GM18861 (cell line): ENCODE measurements around the gene SPOCK2.
"Not testable (repeated sequence)": the region's sequence is repeated elsewhere in the genome, so short reads cannot be mapped to it uniquely, and the experiment has no call there.

Experiments
- ATAC-seq: cut with Tn5 transposase; IDR thresholded peaks from one replicate; pipeline ENCODE4 v1.9.1; 2021; ENCODE audit not compliant: unreplicated experiment

The SPOCK2 gene, protein sequence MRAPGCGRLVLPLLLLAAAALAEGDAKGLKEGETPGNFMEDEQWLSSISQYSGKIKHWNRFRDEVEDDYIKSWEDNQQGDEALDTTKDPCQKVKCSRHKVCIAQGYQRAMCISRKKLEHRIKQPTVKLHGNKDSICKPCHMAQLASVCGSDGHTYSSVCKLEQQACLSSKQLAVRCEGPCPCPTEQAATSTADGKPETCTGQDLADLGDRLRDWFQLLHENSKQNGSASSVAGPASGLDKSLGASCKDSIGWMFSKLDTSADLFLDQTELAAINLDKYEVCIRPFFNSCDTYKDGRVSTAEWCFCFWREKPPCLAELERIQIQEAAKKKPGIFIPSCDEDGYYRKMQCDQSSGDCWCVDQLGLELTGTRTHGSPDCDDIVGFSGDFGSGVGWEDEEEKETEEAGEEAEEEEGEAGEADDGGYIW

DNA sequence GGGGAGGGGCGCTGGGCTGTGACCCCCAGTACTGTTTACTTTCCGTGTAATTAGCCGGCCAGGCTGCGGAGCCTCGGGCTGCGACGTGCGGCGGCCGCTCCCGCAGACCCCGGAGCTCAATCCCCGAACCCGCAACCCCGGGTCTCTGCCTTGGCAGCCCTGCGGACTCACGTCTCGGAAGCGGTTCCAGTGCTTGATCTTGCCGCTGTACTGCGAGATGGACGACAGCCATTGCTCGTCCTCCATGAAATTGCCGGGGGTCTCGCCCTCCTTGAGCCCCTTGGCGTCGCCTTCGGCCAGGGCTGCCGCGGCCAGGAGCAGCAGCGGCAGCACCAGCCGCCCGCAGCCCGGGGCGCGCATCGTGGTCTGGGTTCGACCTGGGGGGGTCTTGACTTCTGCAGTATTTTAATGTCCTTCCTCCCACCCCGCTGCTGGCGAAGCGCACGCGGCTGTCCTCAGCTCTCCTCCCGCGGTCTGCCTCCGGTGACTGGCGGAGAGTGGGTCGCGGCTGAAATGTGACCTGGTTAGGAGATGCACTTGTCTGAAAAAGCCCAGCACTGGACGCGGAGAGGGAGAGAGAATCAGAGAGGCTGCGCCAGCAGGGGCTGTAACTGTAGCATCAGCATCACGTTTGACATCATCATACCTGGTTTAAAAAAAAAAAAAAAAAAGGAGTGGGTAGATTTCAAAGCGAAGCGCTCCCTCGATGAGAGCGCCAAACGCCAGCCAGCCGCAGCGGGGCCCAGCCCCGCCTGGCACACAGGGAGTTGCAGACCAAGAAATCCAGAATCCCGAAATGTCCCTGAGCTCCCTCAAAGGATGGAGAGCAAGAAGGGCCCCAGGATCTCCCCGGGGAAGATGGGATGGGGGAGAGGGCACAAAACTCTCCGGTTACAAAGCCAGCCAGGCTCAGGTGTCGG, at the start of gene SPOCK2:
SPOCK2 (minus strand) TSS at position 583 of the 920 bp plus-strand sequence; CDS start at position 360, 223 bp downstream.
- ATAC-seq, result no peak

GRCh38 chr10:72137583-72137982, 49.2 kb upstream of the SPOCK2 start:
- no peak for ATAC-seq

DNA sequence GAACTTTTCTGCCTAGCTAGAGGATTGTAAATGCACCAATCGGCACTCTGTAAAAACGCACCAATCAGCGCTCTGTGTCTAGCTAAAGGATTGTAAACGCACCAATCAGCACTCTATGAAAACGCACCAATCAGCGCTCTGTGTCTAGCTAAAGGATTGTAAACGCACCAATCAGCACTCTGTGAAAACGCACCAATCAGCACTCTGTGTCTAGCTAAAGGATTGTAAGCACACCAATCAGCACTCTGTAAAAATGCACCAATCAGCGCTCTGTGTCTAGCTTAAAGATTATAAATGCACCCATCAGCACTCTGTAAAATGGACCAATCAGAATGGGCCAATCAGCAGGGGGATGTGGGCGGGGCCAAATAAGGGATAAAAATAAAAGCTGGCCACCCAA, 47.9 kb upstream of the SPOCK2 start:
- not testable (repeated sequence) for ATAC-seq

GRCh38 chr10:72134785-72135767, 46.7 kb upstream of the SPOCK2 start:
- ATAC-seq, result no peak

DNA sequence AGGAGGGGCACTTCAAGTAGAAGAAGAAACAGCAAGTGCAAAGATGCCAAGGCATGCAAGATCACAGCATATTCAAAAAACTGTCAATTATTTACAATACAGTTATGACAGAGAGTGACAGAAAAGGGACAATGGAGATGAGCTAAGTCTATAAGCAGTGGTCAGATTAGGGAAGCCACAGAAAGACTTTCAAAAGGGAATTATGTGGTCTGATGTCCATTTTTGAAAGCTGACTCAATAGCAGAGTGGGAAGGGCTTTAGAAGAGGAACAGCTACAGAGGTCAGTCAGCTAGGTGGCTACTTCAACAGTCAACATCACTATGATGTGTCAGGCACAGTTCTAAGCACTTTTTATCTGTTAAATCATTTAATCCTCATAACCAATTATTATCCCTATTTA, 45.2 kb upstream of the SPOCK2 start:
- ATAC-seq, result peak; percentile 93

DNA sequence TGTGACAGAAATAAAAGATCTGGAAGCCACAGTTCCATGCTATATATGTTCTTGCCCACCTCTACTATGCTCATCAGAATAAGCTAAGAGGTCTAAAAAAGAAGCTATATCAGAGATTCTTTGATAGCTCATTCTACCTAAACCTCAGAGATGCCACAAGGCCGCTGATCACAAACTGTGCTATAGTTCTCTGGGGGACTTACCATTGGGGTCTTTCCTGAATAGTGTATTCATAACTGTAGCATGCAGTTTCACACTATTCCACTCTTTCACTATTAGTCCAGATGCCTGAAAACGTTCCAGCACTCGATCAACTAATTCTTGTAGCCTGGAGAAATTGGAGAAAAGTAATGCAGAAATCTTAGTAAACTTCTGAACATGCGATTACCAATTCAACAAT, 44.5 kb upstream of the SPOCK2 start:
- ATAC-seq, result peak; percentile 3

DNA sequence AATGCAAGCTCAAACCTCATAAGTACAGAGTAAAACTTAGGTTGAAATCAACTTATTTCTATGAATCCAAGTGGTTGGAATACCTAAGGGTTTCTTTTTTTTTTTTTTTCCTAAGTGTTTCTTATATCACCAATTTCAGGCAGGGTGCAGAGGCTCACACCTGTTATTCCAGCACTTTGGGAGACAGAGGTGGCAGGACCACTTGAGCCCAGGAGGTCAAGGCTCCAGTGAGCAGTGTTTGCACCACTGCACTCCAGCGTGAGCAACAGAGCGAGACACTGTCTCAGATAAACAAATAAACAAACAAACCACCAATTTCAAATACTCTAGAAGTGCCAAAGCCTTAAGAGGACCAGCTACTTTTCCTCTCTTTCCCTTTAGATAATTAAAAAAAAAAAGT, 39.2 kb upstream of the SPOCK2 start:
- ATAC-seq, result no peak

DNA sequence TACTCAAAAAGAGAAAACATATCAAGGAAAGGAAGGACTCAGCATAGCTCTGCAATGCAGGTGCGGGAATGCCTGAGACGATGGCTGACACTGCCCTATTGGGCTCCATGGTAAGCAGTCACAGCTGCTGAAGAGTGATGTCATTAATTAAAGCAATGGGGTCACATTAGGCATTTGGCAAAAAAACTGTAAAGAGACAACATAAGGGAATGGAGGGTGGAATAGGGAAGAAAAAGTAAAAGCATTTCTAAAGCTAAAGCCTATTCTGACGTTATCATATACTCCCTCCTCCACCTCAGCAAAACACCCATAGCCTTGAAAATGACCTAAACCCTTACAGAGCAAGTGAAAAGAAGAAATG, 38.5 kb upstream of the SPOCK2 start:
- ATAC-seq, result no peak

GRCh38 chr10:72126184-72126871, 38.0 kb upstream of the SPOCK2 start:
- ATAC-seq, result no peak

DNA sequence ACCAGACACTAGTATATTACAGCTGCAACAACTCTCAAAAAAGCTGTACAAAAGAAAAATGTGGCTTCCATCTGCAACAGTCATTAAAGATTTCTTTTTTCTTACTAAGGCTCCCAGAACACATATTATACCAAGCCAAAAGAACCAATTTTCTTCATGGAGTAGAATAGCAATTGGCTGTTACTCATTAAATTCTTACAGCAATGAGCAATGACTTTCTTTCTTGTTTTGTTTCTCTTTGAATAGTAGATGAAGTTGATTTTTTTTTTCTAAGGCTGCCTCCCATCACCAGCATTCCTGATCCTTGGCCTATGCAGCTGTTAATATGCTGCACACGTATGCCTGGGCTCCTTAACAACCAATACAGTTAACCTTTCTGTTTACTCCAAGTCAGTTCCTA, 36.6 kb upstream of the SPOCK2 start:
- no peak for ATAC-seq

DNA sequence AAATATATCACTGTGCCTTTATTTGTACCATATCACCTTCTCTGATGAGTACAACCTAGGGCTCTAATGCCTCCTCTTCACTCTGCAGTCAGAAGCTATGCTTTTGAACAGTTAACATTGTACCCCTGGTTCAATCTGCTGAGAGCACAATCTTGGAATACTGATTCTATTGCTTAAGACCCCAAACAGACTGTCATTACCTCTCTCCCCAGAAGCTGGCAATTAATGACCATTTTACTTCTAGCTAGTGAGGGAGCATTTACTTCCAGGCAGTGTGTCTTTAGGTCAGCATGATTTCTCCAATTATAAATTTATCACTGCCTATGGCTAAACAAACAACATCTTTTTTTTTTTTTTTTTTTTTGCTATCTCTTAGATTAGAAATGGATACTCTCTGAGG, 36.0 kb upstream of the SPOCK2 start:
- no peak for ATAC-seq

- ATAC-seq, result no peak
Measured at GRCh38 chr10:72123616-72124015, 35.3 kb upstream of the SPOCK2 start.

DNA sequence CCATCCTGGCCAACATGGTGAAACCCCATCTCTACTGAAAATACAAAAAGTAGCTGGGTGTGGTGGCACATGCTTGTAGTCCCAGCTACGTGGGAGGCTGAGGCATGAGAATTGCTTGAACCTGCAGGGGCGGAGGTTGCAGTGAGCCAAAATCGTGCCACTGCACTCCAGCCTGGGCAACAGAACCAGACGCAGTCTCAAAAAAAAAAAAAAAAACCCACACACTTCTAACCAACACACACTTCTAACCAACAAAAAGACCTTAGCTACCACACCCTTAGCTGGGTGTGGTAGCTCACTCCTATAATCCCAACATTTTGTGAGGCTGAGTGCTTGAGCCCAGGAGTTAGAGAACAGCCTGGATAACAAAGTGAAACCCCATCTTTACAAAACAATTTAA, 33.9 kb upstream of the SPOCK2 start:
- ATAC-seq, result no peak

- no peak for ATAC-seq
Measured at GRCh38 chr10:72121389-72121788, 33.0 kb upstream of the SPOCK2 start.

- ATAC-seq, result no peak
Measured at GRCh38 chr10:72116372-72116771, 28.0 kb upstream of the SPOCK2 start.

DNA sequence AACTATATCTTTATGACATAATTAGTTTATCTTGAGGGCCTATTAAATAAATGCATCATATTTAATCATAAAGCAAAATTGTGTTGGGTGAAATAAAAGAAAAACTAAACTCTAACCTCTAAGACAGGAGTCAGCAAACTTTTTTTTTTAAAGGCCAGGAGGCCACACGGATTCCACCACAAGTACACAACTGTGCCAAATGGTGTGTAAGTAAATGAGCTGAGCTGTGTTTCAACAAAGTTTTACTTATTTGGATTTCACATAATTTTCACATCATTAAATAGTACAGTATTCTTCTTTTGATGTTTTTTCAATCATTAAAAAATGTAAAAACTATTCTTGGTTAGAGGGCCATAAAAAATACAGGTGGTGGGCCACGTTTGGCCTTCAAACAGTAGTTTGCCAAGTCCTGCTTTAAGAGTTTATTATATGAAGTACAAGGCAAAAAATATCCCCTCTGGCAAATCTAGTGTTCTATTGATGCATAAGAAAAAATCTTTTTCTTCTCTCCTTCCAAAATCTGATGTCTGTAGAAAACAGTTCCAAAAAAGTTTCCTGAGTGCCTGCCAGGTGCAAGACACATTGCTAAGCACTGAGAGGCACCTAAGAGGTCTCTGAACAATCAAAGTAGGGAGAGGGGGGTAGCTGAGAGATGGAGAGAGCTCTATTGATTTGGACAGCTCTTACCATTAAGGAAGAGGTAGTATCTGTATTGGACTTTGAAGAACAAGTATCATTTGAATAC, 26.5 kb upstream of the SPOCK2 start:
- no peak for ATAC-seq

DNA sequence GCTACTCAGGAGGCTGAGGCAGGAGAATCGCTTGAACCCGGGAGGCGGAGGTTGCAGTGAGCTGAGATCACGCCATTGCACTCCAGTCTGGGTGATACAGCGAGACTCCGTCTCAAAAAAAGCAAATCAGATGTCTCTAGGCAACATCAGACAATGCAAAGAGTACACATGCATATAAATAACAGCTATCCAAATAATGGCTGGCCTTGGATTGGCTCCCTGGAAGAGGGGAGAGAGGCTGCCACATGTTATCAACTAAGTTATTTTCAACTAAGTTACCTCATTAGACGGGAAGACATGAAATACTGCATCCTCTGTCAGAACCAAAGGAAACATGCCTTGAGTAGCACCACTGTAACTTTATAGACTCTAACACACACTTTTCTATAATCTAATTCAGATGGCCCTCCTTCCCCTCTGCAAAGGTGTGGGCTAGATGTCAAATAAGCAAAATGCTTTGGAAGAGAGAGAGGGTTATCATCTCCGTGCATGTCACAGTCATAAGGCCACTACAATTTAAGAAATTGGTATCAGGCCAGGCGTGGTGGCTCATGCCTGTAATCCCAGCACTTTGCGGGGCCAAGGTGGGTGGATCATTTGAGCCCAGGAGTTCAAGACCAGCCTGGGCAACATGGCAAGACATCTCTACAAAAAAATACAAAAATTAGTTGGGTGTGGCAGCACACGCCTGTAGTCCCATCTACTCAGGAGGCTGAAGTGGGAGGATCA, 22.5 kb upstream of the SPOCK2 start:
- ATAC-seq, result no peak

- ATAC-seq, result no peak
Measured at GRCh38 chr10:72109636-72110157, 21.3 kb upstream of the SPOCK2 start.
